Ectodermal cell (in vitro differentiated cells): ENCODE data around the gene ALKBH6.
"Not testable (repeated sequence)": the region's sequence is repeated elsewhere in the genome, so short reads cannot be mapped to it uniquely, and the experiment has no call there.

ENCODE experiments used
- H3K27ac ChIP-seq: 2 replicates; pipeline ENCODE4 v1.7.0; 2013; ENCODE audit warnings: mild to moderate bottlenecking, low read depth, low read length; ENCODE audit not compliant: insufficient read depth, poor library complexity, severe bottlenecking
- H3K27me3 ChIP-seq: 2 replicates; pipeline ENCODE4 v1.7.0; 2013; ENCODE audit warnings: mild to moderate bottlenecking, low read length; ENCODE audit not compliant: insufficient read depth, control insufficient read depth, poor library complexity, severe bottlenecking
- H3K36me3 ChIP-seq: one replicate; pipeline ENCODE4 v1.7.0; 2013; ENCODE audit warnings: low read length; ENCODE audit not compliant: control insufficient read depth, insufficient read depth
- H3K4me1 ChIP-seq: one replicate; pipeline ENCODE4 v1.7.0; 2013; ENCODE audit warnings: low read length; ENCODE audit not compliant: control insufficient read depth, insufficient read depth
- H3K4me3 ChIP-seq: 2 replicates; pipeline ENCODE4 v1.7.0; 2013; ENCODE audit warnings: low read depth, low read length, control low read depth; ENCODE audit not compliant: insufficient read depth
- H3K9me3 ChIP-seq: 2 replicates; pipeline ENCODE4 v1.7.0; 2013; ENCODE audit warnings: mild to moderate bottlenecking, low read length, moderate library complexity; ENCODE audit not compliant: control insufficient read depth
- WGBS, 2 experiments: methylation state at CpG; one replicate each; pipeline ENCODE4 v1.1.7; 2013; ENCODE audit warnings: missing lambda C conversion rate in 2 of 2; 5-methylcytosine and 5-hydroxymethylcytosine counted together

Gene ALKBH6

GRCh38 chr19:35980997-35981396 is 33.0 kb downstream of the ALKBH6 start:
- not testable (repeated sequence) for H3K27ac ChIP-seq, H3K36me3 ChIP-seq, H3K4me1 ChIP-seq, H3K9me3 ChIP-seq, H3K4me3 ChIP-seq
- WGBS, 2 experiments = 89 to 96% methylated on average over 4 of the region's 4 CpGs
- peaks cover 35% of the 10 kb centered on the region for H3K27me3 ChIP-seq

DNA sequence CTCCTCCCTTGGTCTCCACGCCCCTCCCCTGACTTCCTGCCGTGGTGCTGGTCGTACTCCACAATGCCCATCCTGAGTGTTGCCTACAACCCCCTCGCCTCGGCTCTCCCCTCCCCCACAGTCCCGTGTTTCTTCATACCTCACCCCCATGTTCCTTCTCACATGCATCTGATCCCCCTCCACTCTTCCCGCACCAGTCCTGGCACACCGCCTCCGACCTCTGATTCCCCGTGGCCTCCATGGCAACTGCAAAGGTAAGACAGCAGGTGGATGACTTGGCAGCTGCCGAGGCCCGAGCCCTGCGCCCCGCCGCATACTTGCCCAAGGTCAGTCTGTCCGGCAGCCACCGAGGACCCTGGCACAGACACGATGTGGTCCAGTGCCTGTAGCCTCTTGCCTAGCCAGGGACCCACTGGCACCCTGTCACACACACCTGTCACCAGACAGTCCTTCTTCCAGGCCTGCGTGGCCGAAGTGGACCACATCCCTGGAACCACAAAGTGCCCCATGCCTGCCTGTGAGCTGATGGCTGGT is 35.1 kb downstream of the ALKBH6 start:
- H3K27ac ChIP-seq = no peak overlapping the region
- peaks cover 20% of the 10 kb centered on the region for H3K27me3 ChIP-seq
- WGBS, 2 experiments = 68 to 72% methylated on average over 20 of the region's 20 CpGs
- no peaks in the 10 kb centered on the region for H3K9me3 ChIP-seq
- H3K4me3 ChIP-seq = no peak overlapping the region
- H3K4me1 ChIP-seq = no peaks in the 10 kb centered on the region
- no peaks in the 10 kb centered on the region for H3K36me3 ChIP-seq

DNA sequence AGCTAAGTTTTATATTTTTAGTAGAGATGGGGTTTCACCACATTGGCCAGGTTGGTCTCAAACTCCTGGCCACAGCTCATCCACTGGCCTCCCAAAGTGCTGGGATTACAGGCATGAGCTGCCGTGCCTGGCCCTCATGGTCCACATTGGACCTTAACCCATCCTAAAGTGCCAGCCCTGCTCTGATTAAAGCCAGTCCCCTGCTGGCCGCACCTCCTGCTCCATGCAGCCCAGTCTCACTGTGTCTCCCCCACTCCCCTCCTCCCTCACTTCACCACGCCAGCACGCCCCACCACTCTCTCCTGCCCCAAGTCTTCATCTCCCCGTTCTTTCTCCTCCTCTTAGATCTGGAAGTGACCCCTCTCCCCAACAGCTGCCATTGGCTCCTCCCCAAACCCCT is 35.7 kb downstream of the ALKBH6 start:
- Histone ChIP-seq H3K27ac (no peak overlapping the region), H3K27me3 (peaks cover 20% of the 10 kb centered on the region), H3K4me1 (no peaks in the 10 kb centered on the region), H3K4me3 (no peak overlapping the region), H3K36me3 (no peaks in the 10 kb centered on the region), H3K9me3 (no peaks in the 10 kb centered on the region)
- WGBS, 2 experiments = 62 to 69% methylated on average over 5 of the region's 5 CpGs

DNA sequence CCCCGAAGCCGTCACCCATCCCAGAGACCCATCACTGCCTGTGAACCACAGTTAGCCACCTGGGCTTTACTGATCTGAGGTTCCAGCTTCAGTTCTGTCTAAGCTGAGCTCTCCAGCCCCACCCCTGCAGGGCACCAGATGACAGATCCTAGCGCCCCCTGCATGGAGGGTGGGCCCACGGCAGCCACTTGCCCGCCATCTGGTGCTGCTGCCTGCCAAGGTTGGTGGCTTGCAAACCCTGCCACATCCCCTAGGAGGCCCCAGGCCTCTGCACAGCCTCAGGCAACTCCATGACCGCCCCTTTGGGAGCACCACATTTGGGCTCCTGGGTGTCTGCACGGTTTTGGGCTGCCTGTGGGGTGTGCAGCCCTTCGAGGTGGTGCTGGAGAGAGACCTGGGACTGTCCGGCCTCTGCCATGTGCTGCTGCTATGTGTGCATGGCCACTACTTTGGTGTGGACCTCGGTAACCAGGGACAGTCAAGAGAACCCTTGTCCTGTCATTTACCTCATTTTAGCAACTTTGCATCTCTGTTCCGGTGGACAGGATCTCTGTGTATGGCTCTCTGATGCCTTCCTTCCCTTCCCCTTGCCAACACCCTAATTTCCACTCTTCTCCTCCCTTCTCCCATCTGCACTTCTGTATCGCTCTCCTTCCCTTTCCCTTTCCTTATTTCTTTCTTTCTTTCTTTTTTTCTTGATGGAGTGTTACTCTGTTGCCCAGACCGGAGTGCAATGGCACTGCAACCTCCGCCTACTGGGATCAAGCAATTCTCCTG is 36.4 kb downstream of the ALKBH6 start:
- H3K36me3 ChIP-seq = no peaks in the 10 kb centered on the region
- no peaks in the 10 kb centered on the region for H3K9me3 ChIP-seq
- H3K4me3 ChIP-seq = no peak overlapping the region
- WGBS, 2 experiments = 59 to 61% methylated on average over 14 of the region's 14 CpGs
- H3K27ac ChIP-seq = no peak overlapping the region
- H3K4me1 ChIP-seq = no peaks in the 10 kb centered on the region
- peaks cover 14% of the 10 kb centered on the region for H3K27me3 ChIP-seq

DNA sequence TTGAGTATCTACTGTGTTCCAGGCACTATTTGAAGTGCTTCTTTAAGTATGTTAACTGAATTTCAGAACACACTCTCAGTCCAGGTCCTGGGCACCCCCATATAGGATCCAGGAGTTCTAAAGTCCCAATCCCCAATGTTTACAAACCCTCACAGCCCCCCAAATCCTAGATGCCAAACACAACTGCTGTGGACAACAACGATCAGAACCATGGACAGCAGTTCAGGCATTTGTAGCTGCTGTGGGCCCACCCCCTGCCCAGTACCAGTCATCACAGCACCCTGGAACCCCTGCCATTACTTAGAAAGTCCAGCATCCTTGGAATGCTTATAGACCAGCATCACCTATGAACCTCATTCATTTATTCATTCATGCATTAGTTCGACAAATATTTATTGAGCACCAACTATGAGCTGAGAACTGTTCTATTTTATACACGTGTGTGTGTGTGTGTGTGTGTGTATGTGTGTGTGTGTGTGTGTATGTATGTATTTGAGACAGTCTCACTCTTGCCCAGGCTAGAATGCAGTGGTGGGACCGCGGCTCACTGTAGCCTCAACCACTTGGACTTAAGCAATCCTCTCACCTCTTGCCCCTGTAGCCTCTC is 38.3 kb downstream of the ALKBH6 start:
- Histone ChIP-seq H3K27me3 (peaks cover under 1% of the 10 kb centered on the region), H3K4me3 (no peak overlapping the region), H3K36me3 (no peaks in the 10 kb centered on the region), H3K4me1 (no peaks in the 10 kb centered on the region), H3K27ac (no peak overlapping the region), H3K9me3 (no peaks in the 10 kb centered on the region)
- WGBS, 2 experiments = 48 to 55% methylated on average over 5 of the region's 5 CpGs

DNA sequence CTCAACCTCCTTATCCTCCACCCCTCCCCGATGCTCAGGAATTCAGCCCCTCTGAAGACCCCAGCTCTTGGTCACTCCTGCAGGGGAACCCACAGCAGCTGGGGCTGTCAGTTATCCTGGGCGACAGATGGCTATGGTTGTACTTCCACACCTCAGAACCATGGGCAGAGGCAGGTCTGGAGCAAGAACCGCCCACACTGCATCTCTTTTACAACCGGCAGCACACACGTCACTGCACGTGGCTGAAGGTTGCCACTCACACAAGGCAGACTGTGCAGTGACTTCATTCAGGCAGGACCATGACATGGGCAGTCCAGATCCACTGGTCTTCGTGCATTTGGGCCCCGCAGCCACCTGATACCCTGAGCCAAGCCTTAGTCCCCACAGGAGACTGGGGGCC is 40.5 kb downstream of the ALKBH6 start:
- H3K27ac ChIP-seq = no peak overlapping the region
- H3K4me1 ChIP-seq = no peaks in the 10 kb centered on the region
- 47 to 48% methylated on average over 8 of the region's 8 CpGs for WGBS, 2 experiments
- H3K36me3 ChIP-seq = no peaks in the 10 kb centered on the region
- H3K9me3 ChIP-seq = no peaks in the 10 kb centered on the region
- H3K27me3 ChIP-seq = no peaks in the 10 kb centered on the region
- H3K4me3 ChIP-seq = no peak overlapping the region

- no peak overlapping the region for H3K4me3 ChIP-seq
- no peak overlapping the region for H3K27ac ChIP-seq
- WGBS, 2 experiments = 82% methylated on average over 3 of the region's 3 CpGs
- no peaks in the 10 kb centered on the region for H3K9me3 ChIP-seq
- no peaks in the 10 kb centered on the region for H3K4me1 ChIP-seq
- H3K27me3 ChIP-seq = no peaks in the 10 kb centered on the region
- H3K36me3 ChIP-seq = no peaks in the 10 kb centered on the region
Measured at GRCh38 chr19:35966771-35967170, 47.2 kb downstream of the ALKBH6 start.

- no peaks in the 10 kb centered on the region for H3K36me3 ChIP-seq
- peaks cover 29% of the 10 kb centered on the region for H3K27me3 ChIP-seq
- no peak overlapping the region for H3K27ac ChIP-seq
- no peak overlapping the region for H3K4me3 ChIP-seq
- H3K4me1 ChIP-seq = no peaks in the 10 kb centered on the region
- WGBS, 2 experiments = 1 to 7% methylated on average over 9 of the region's 9 CpGs
- H3K9me3 ChIP-seq = no peaks in the 10 kb centered on the region
Measured at GRCh38 chr19:35963514-35963913, 50.5 kb downstream of the ALKBH6 start.

- no peak overlapping the region for H3K27ac ChIP-seq
- no peak overlapping the region for H3K4me3 ChIP-seq
- no peaks in the 10 kb centered on the region for H3K9me3 ChIP-seq
- H3K36me3 ChIP-seq = no peaks in the 10 kb centered on the region
- peaks cover 51% of the 10 kb centered on the region for H3K27me3 ChIP-seq
- WGBS, 2 experiments = 90 to 94% methylated on average over 7 of the region's 7 CpGs
- H3K4me1 ChIP-seq = no peaks in the 10 kb centered on the region
Measured at GRCh38 chr19:35960432-35960972, 53.5 kb downstream of the ALKBH6 start.

DNA sequence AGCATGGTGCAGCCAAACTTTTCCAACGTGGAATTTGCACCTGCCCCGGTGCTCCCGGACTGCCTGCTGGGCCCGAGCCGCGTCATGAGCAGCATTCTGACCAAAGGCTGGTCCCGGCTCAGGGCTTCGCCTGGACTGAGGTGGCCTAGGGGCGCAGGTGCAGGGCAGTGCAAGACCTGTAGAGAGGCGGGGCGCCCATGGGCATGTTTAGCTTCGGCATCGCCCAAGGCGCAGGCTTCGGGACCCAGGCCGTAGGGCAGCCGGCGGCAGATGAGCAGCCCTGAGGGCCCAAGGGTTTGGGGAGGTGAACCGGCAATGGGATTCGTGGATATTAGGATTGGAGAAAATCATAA is 54.1 kb downstream of the ALKBH6 start:
- Histone ChIP-seq H3K27me3 (peaks cover 51% of the 10 kb centered on the region), H3K4me3 (no peak overlapping the region), H3K36me3 (no peaks in the 10 kb centered on the region), H3K4me1 (no peaks in the 10 kb centered on the region), H3K27ac (no peak overlapping the region), H3K9me3 (no peaks in the 10 kb centered on the region)
- WGBS, 2 experiments = 72 to 74% methylated on average over 18 to 20 of the region's 20 CpGs
